Esophagus muscularis mucosa (tissue), 4 donors: ENCODE results near the gene PRKD1. TPM values are rescaled to one million over a fixed set of nuclear protein-coding genes. Genes with fewer than 3 reads are reported as not detected.

Experiments
- DNase-seq: peaks from one replicate; pipeline ENCODE4 v3.0.0-alpha.2; 2017; ENCODE audit errors: extremely low spot score
- H3K27ac ChIP-seq, 4 donors: fragments of 200-600 bp; sonication (generic); replicated peaks in 1 of 4; 1 replicate in 3 of 4; 2 replicates in 1 of 4; pipeline ENCODE4 v1.5.1; 2016 to 2019; ENCODE audit warnings: mild to moderate bottlenecking in 1 of 4
- H3K27me3 ChIP-seq, 4 donors: fragments of 200-600 bp; sonication (generic); one replicate each; pipeline versions ENCODE4 v1.5.1 to v1.6.0; 2016 to 2019
- H3K36me3 ChIP-seq, 4 donors: fragments of 200-600 bp; sonication (generic); one replicate each; pipeline ENCODE4 v1.5.1; 2016 to 2019
- H3K4me1 ChIP-seq, 4 donors: fragments of 200-600 bp; sonication (generic); one replicate each; pipeline ENCODE4 v1.5.1; 2016 to 2019
- H3K4me3 ChIP-seq, 4 donors: fragments of 200-600 bp; sonication (generic); 1 replicate in 2 of 4; 2 replicates in 2 of 4; pipeline ENCODE4 v1.5.1; 2016 to 2019; ENCODE audit warnings: mild to moderate bottlenecking in 4 of 4, moderate library complexity in 1 of 4
- H3K9me3 ChIP-seq, 4 donors: fragments of 200-600 bp; sonication (generic); 1 replicate in 3 of 4; 2 replicates in 1 of 4; pipeline ENCODE4 v1.5.1; 2016 to 2019
- EP300 ChIP-seq: sonication (generic); formaldehyde crosslinking; IDR thresholded peaks from one replicate; pipeline ENCODE4 v1.6.1; 2017; ENCODE audit warnings: antibody characterized with exemption
- POLR2A ChIP-seq: fragments of 450-650 bp; IDR thresholded peaks from one replicate; pipeline ENCODE4 v1.6.1; 2017; ENCODE audit warnings: antibody characterized with exemption, moderate library complexity, mild to moderate bottlenecking, low read depth
- POLR2AphosphoS5 ChIP-seq, 2 donors: sonication (generic); formaldehyde crosslinking; IDR thresholded peaks; one replicate each; pipeline ENCODE4 v1.6.1; 2017; ENCODE audit warnings: antibody characterized with exemption in 2 of 2
- WGBS: methylation state at CpG from one replicate; pipeline ENCODE4 v1.1.5; 2018; 5-methylcytosine and 5-hydroxymethylcytosine counted together
- intact Hi-C: fragments of 100-400 bp; cut with DNase I; formaldehyde crosslinking; loops from one replicate; pipeline ENCODE4 v1.15.1; 2023
- total RNA-seq, 4 donors: library from RNA; depleted of rRNA; stranded (reverse); fragments of >200 nt; gene quantifications; one replicate each; pipeline versions ENCODE4 v1.1.0 to v1.2.1, GENCODE V29; 2016
- TF ChIP-seq, protein P1 (sequence below), 3 experiments: fragments of 200-600 bp in 2 of 3; fragments of 450-650 bp in 1 of 3; sonication (generic) in 2 of 3; IDR thresholded peaks; one replicate each; pipeline ENCODE4 v1.5.1; 2017 to 2019; ENCODE audit warnings: antibody characterized with exemption in 3 of 3, mild to moderate bottlenecking in 2 of 3, moderate library complexity in 1 of 3

PRKD1 gene
- total RNA-seq, 4 donors from 2014 or later: 10.4 to 18.7 (median 14.0) TPM

DNA sequence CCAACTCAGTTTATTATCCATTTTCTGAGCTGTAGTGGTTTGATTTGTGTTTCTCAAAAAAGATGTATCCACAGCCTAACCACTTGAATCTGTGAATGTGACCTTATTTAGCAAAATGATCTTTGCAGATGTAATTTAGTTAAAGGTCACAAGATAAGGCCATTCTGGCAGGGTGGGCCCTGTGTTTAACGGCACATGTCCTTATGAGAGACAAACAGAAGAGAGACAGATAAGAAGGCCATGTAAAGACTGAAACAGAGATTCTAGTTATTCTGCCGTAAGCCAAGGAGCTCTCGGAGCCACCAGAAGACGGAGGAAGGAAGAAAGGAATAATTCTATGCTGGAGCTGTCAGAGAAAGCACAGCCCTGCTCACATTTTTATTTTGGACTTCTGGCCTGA is 374.2 kb downstream of the PRKD1 start:
- TF ChIP-seq, protein P1, sequence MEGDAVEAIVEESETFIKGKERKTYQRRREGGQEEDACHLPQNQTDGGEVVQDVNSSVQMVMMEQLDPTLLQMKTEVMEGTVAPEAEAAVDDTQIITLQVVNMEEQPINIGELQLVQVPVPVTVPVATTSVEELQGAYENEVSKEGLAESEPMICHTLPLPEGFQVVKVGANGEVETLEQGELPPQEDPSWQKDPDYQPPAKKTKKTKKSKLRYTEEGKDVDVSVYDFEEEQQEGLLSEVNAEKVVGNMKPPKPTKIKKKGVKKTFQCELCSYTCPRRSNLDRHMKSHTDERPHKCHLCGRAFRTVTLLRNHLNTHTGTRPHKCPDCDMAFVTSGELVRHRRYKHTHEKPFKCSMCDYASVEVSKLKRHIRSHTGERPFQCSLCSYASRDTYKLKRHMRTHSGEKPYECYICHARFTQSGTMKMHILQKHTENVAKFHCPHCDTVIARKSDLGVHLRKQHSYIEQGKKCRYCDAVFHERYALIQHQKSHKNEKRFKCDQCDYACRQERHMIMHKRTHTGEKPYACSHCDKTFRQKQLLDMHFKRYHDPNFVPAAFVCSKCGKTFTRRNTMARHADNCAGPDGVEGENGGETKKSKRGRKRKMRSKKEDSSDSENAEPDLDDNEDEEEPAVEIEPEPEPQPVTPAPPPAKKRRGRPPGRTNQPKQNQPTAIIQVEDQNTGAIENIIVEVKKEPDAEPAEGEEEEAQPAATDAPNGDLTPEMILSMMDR (IDR thresholded peaks at IDR 0.05): no peak
- TF ChIP-seq POLR2AphosphoS5 (IDR thresholded peaks at IDR 0.05) (no peak), POLR2A (no peak)
- H3K27ac ChIP-seq: peak overlapping the region in 2 of 4 donors; percentile 22 to 31
- intact Hi-C loops: loop anchor here (5.0 kb wide), 2 partner anchors 374 to 719 kb away; partner anchors contain the start of gene PRKD1
- no peak for DNase-seq
- H3K4me3 ChIP-seq: no peak overlapping the region
- no peaks in the 10 kb centered on the region for H3K27me3 ChIP-seq
- H3K9me3 ChIP-seq: no peaks in the 10 kb centered on the region
- no peaks in the 10 kb centered on the region for H3K36me3 ChIP-seq
- 65% methylated on average over 4 of the region's 4 CpGs for WGBS
- H3K4me1 ChIP-seq: peaks cover 0 to 25% (median 22%) of the 10 kb centered on the region in 4 donors

DNA sequence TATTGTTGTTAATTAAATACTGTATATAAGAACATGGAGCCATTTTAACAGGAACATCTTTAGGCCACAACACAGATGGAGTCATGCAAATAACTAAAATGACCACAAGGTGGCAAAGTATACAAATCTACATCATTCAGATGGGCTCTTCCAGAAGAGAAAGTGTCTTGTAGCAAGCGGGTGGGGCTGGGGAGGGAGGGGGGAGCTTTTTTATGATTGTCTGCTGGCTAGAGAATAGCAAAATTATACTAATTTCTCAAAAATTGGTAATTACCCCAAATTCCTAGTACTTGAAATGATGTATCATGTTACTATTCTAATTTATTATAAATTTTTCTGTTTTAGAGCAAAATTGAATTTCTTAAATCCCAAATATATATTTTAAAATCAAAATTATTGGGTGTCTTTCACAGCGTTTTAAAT is 378.7 kb downstream of the PRKD1 start:
- Histone ChIP-seq H3K9me3 (no peaks in the 10 kb centered on the region), H3K36me3 (no peaks in the 10 kb centered on the region), H3K4me3 (no peak overlapping the region), H3K27ac (no peak overlapping the region), H3K4me1 (peaks cover 0 to 18% (median 9%) of the 10 kb centered on the region in 4 donors), H3K27me3 (no peaks in the 10 kb centered on the region)
- WGBS: 24% methylated on average over 2 of the region's 2 CpGs
- intact Hi-C loops: loop anchor here (1.0 to 5.0 kb wide), 2 partner anchors 456 to 663 kb away; no protein-coding TSS in a partner anchor
- DNase-seq: no peak
- TF ChIP-seq POLR2A (no peak), EP300 (no peak)
- TF ChIP-seq, protein P1 (IDR thresholded peaks at IDR 0.05): peak; percentile 56 to 70 (median 70)

DNA sequence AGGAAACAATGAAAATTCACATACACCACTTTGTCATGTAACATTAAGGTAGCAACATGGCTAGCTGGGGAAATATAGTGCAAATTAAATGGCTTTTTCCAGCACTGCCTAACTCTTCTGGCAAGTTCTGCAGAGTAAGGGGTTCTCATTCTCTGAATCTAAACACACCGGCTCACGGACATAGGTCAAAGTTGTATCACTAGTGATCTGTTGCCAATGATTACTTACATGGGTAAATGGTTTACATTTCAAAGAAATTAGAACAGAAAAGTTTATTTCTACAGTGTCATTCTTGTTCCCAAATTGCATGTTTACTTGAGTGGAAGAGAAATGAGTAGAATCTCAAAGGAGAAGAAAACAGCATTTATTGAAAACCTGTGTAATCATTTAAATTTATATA is 381.9 kb downstream of the PRKD1 start:
- no peaks in the 10 kb centered on the region for H3K36me3 ChIP-seq
- DNase-seq: no peak
- 31% methylated on average over 2 of the region's 2 CpGs for WGBS
- no peak overlapping the region for H3K27ac ChIP-seq
- intact Hi-C loops: loop anchor here (5.0 kb wide), 1 partner anchor 667 kb away; no protein-coding TSS in a partner anchor
- H3K9me3 ChIP-seq: no peaks in the 10 kb centered on the region
- no peak overlapping the region for H3K4me3 ChIP-seq
- TF ChIP-seq POLR2AphosphoS5 (IDR thresholded peaks at IDR 0.05) (no peak), EP300 (no peak), POLR2A (no peak)
- TF ChIP-seq, protein P1 (IDR thresholded peaks at IDR 0.05): no peak
- H3K27me3 ChIP-seq: no peaks in the 10 kb centered on the region
- H3K4me1 ChIP-seq: peaks cover 0 to 3% (median 0%) of the 10 kb centered on the region in 4 donors

DNA sequence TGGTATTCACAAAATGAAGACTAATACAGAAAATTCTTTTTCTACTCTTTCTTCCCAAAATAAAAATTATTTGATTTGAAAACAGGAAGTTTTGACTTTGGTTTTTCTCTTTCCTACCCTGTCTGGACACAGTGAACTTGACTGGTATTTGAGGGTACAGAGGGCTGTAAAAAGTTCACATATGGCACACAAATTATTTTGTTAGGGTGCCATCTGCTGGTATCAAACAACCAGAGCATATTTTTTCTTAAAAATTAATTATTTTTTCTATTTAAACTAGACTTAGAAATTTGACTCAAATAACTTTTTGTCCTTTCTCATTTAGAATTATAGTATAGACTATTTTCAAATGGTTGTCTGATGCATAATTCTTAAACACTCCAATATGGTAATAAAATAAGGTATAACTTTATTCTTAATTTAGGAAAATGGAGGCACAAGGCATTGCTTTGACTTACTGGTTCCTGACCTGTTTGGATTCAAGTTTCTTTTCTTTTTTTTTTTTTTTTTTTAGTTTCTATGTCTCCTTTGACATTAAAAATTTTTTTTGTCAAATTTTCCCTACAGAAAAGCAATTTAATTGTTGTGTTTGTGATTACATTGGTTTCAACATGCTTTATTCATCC is 390.6 kb downstream of the PRKD1 start:
- DNase-seq: no peak
- Histone ChIP-seq H3K27me3 (no peaks in the 10 kb centered on the region), H3K4me1 (no peaks in the 10 kb centered on the region), H3K4me3 (no peak overlapping the region), H3K36me3 (no peaks in the 10 kb centered on the region), H3K27ac (no peak overlapping the region), H3K9me3 (no peaks in the 10 kb centered on the region)
- TF ChIP-seq POLR2AphosphoS5 (IDR thresholded peaks at IDR 0.05): no peak
- no peak for TF ChIP-seq POLR2A
- TF ChIP-seq, protein P1 (IDR thresholded peaks at IDR 0.05): peak; percentile 26 to 49 (median 48)
- TF ChIP-seq EP300: no peak
- intact Hi-C loops: loop anchor here (5.0 kb wide), 1 partner anchor 785 kb away; no protein-coding TSS in a partner anchor

DNA sequence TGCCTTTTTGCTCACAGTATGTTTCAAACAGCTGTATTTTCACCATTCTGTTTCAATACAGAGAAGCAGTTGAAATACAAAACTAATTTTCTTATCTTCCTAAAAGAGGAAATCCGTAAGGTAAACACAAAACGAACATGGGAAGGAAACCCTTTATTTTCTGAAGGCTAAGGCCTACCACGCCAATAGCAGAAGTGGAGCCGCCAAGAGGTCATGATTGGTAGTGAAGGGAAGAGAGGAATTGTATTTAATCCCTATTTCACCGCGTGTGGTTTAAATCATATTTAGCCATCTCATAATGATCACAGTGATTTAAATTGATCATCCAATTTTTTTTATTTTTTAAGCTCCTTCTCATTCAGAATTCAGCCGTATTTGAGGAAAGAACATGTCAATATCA is 398.2 kb downstream of the PRKD1 start:
- TF ChIP-seq EP300 (no peak), POLR2A (no peak), POLR2AphosphoS5 (IDR thresholded peaks at IDR 0.05) (no peak)
- TF ChIP-seq, protein P1 (IDR thresholded peaks at IDR 0.05): no peak
- no peaks in the 10 kb centered on the region for H3K36me3 ChIP-seq
- 64% methylated on average over 7 of the region's 7 CpGs for WGBS
- no peaks in the 10 kb centered on the region for H3K9me3 ChIP-seq
- H3K27me3 ChIP-seq: no peaks in the 10 kb centered on the region
- intact Hi-C loops: no loop called here
- H3K4me1 ChIP-seq: no peaks in the 10 kb centered on the region
- H3K27ac ChIP-seq: no peak overlapping the region
- no peak overlapping the region for H3K4me3 ChIP-seq
- DNase-seq: no peak
